OCI-LY7 (cell line): ENCODE measurements around the gene WIPF1. TPM values are rescaled to one million over a fixed set of nuclear protein-coding genes. Genes with fewer than 3 reads are reported as not detected.

ENCODE experiments used
- BruUV-seq: library from RNA; stranded (reverse); fragments of 400-500 nt; replicated peaks from 2 replicates; lab custom pipeline; 2021; lab: Mats Ljungman, UMichigan
- CTCF ChIA-PET: fragments of 300-600 bp; sonication (Branson Sonifier 250); formaldehyde crosslinking; loops from one replicate; lab custom pipeline; 2022; ENCODE audit warnings: antibody characterized with exemption; ENCODE audit not compliant: unreplicated experiment; lab: Charles Lee
- POLR2A ChIA-PET: fragments of 300-600 bp; sonication (Branson Sonifier 250); formaldehyde crosslinking; loops from one replicate; lab custom pipeline; 2022; ENCODE audit warnings: antibody characterized with exemption; lab: Charles Lee
- DNase-seq: peaks from one replicate; pipeline ENCODE4 v3.0.0-alpha.2; 2015; ENCODE audit warnings: low spot score
- H2AFZ ChIP-seq: fragments of 200-600 bp; sonication (generic), shearing (Covaris generic); 2 replicates; pipeline ENCODE4 v1.6.1; 2014; ENCODE audit warnings: mild to moderate bottlenecking, antibody characterized with exemption, low read length, moderate library complexity
- H3K27ac ChIP-seq: fragments of 200-600 bp; sonication (generic); 2 replicates; pipeline ENCODE4 v1.5.1; 2014; ENCODE audit warnings: mixed run types, low read depth, mild to moderate bottlenecking, moderate library complexity, low read length, inconsistent platforms; ENCODE audit not compliant: poor library complexity, severe bottlenecking
- H3K36me3 ChIP-seq: fragments of 200-600 bp; sonication (generic); 2 replicates; pipeline ENCODE4 v1.6.1; 2014; ENCODE audit warnings: mild to moderate bottlenecking, antibody characterized with exemption, low read length, moderate library complexity, mixed read lengths; ENCODE audit not compliant: insufficient read depth
- H3K4me1 ChIP-seq: fragments of 200-600 bp; sonication (generic); 2 replicates; pipeline ENCODE4 v1.5.1; 2014; ENCODE audit warnings: mild to moderate bottlenecking, low read length; ENCODE audit not compliant: insufficient read depth, poor library complexity, severe bottlenecking
- H3K4me2 ChIP-seq: fragments of 200-600 bp; sonication (generic); 2 replicates; pipeline ENCODE4 v1.6.1; 2014; ENCODE audit warnings: mild to moderate bottlenecking, low read length
- H3K4me3 ChIP-seq: fragments of 200-600 bp; sonication (generic); 2 replicates; pipeline ENCODE4 v1.5.1; 2014; ENCODE audit warnings: mild to moderate bottlenecking, low read depth, low read length; ENCODE audit not compliant: poor library complexity, severe bottlenecking
- H3K79me2 ChIP-seq: fragments of 200-600 bp; sonication (generic); 2 replicates; pipeline ENCODE4 v1.6.1; 2016; ENCODE audit warnings: low read depth, mild to moderate bottlenecking, low read length, moderate library complexity, mixed read lengths; ENCODE audit not compliant: insufficient read depth
- H3K9me2 ChIP-seq: fragments of 200-600 bp; sonication (generic); 2 replicates; pipeline ENCODE4 v1.6.1; 2016; ENCODE audit warnings: mild to moderate bottlenecking, low read length, mixed read lengths; ENCODE audit not compliant: insufficient read depth
- H3K9me3 ChIP-seq: fragments of 200-600 bp; sonication (generic); 2 replicates; pipeline ENCODE4 v1.6.1; 2014; ENCODE audit warnings: mild to moderate bottlenecking, mixed run types, low read length, mixed read lengths
- H4K20me1 ChIP-seq: fragments of 200-600 bp; sonication (generic); 2 replicates; pipeline ENCODE4 v1.6.1; 2014; ENCODE audit warnings: mild to moderate bottlenecking, antibody characterized with exemption, low read length, moderate library complexity, mixed read lengths; ENCODE audit not compliant: insufficient read depth
- CTCF ChIP-seq: fragments of 200-600 bp; sonication (generic); conservative IDR thresholded peaks from 2 replicates; pipeline ENCODE4 v1.5.1; 2014; ENCODE audit warnings: mild to moderate bottlenecking, antibody characterized with exemption, low read length, moderate library complexity, mixed read lengths
- EZH2phosphoT487 ChIP-seq: fragments of 200-600 bp; sonication (generic); IDR thresholded peaks from 2 replicates; pipeline ENCODE4 v1.6.1; 2018; ENCODE audit warnings: low read depth, borderline replicate concordance, mild to moderate bottlenecking, mixed run types, antibody characterized with exemption, low read length, moderate library complexity, mixed read lengths
- intact Hi-C: fragments of 100-400 bp; cut with micrococcal nuclease; formaldehyde crosslinking; loops from one replicate; pipeline ENCODE4 v1.10.0; 2022; ENCODE audit not compliant: unreplicated experiment
- total RNA-seq, 2 experiments: library from RNA; depleted of rRNA in 1 of 2; stranded (reverse); fragments of >200 nt in 1 of 2; shearing (Covaris generic) in 1 of 2; gene quantifications; 2 replicates each; pipeline ENCODE4 v1.2.3, GENCODE V29; 2014 to 2022

Gene WIPF1
- total RNA-seq, 2 experiments from 2014 or later, result 27.1 to 192 TPM

DNA sequence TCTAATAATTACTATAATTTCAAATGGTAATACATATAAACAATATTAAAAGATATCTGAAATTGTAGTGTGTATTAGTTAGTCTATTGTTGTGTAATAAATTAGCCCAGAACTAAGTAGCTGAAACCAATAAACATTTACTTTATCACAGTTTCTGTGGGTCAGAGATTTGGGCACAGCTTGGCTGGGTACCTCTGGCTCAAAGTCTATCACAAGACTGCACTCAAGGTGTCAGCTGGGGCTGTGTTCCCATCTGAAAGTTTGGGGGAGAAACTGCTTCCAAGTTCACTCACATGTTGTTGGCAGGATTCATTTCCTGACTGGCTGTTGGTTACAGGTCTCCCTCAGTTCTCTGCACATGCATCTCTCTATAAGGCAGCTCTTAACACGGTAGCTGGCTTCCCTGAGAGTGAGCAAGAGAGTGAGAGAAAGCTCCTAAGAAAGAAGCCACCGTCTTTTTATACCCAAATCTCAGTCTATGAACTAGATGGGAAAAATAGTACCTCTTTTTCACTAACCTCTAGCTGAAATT lies 25.6 kb upstream of the WIPF1 start:
- Histone ChIP-seq H3K4me3 (no peak overlapping the region), H3K4me1 (peaks cover 52% of the 10 kb centered on the region), H3K9me2 (no peaks in the 10 kb centered on the region), H3K27ac (peak overlapping the region; percentile 23), H3K9me3 (no peaks in the 10 kb centered on the region), H3K4me2 (0 out of 2 replicates have a peak overlapping the region, but pooled peaks have one; percentile 62), H2AFZ (no peak overlapping the region), H4K20me1 (no peaks in the 10 kb centered on the region), H3K36me3 (peaks cover 50% of the 10 kb centered on the region), H3K79me2 (no peaks in the 10 kb centered on the region)
- POLR2A ChIA-PET, result interaction anchor here (0.6 to 2.0 kb wide), 8 partner anchors 9 to 1727 kb away, joined by 3 to 17 read pairs (median 6); no protein-coding TSS in a partner anchor
- TF ChIP-seq CTCF, result no peak
- no peak for TF ChIP-seq EZH2phosphoT487
- CTCF ChIA-PET, result interaction anchor here (0.8 to 1.4 kb wide), 5 partner anchors 9 to 25 kb away, joined by 3 to 5 read pairs (median 4); partner anchors contain the start of gene WIPF1
- no peak for DNase-seq
- intact Hi-C loops, result no loop called here
- no TSS peak for BruUV-seq

DNA sequence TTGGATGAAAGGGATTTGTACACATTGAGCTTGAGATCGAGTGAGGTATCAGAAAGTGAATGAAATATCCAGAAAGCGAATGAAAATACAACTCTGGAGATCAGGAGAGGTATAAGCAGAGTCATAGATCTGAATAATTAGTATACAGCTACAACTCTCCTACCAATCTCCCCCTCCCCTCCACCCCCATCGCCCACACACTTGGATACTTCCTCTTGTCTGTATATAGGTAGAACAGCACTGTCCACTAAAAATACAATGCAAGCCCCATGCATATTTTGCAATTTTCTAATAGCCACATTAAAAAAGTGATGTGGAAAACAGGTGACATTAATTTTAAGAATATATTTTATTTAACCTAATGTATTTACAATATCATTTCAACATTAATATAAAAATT lies 23.7 kb upstream of the WIPF1 start:
- Histone ChIP-seq H3K9me3 (no peaks in the 10 kb centered on the region), H3K4me2 (no peak overlapping the region), H3K27ac (no peak overlapping the region), H3K4me3 (no peak overlapping the region), H3K9me2 (no peaks in the 10 kb centered on the region), H3K36me3 (peaks cover 44% of the 10 kb centered on the region), H4K20me1 (no peaks in the 10 kb centered on the region), H2AFZ (no peak overlapping the region), H3K4me1 (peaks cover 53% of the 10 kb centered on the region), H3K79me2 (no peaks in the 10 kb centered on the region)
- ChIA-PET CTCF (no interaction called here), POLR2A (interaction anchor here (1.3 to 1.4 kb wide), 2 partner anchors 9 to 10 kb away, joined by 4 to 6 read pairs; no protein-coding TSS in a partner anchor)
- BruUV-seq, result no TSS peak
- intact Hi-C loops, result no loop called here
- TF ChIP-seq CTCF (no peak), EZH2phosphoT487 (no peak)
- DNase-seq, result no peak

GRCh38 chr2:174618179-174618578 lies 20.6 kb upstream of the WIPF1 start:
- Histone ChIP-seq H4K20me1 (no peaks in the 10 kb centered on the region), H3K4me2 (no peak overlapping the region), H3K4me1 (peaks cover 55% of the 10 kb centered on the region), H2AFZ (no peak overlapping the region), H3K36me3 (peaks cover 25% of the 10 kb centered on the region), H3K4me3 (no peak overlapping the region), H3K79me2 (peaks cover 8% of the 10 kb centered on the region; the same call in 1 of the 2 replicates), H3K9me3 (no peaks in the 10 kb centered on the region), H3K9me2 (no peaks in the 10 kb centered on the region), H3K27ac (no peak overlapping the region)
- no TSS peak for BruUV-seq
- ChIA-PET POLR2A (interaction anchor here (1.2 to 1.9 kb wide), 2 partner anchors 19 to 22 kb away, joined by 3 to 6 read pairs; no protein-coding TSS in a partner anchor), CTCF (no interaction called here)
- no peak for TF ChIP-seq EZH2phosphoT487
- no peak for DNase-seq
- intact Hi-C loops, result no loop called here
